ENCODE measurements around the gene SMARCC1.

Gene SMARCC1

GRCh38 chr3:47583320-47584075 is 198.2 kb downstream of the SMARCC1 start:
- no peak for DNase-seq

DNA sequence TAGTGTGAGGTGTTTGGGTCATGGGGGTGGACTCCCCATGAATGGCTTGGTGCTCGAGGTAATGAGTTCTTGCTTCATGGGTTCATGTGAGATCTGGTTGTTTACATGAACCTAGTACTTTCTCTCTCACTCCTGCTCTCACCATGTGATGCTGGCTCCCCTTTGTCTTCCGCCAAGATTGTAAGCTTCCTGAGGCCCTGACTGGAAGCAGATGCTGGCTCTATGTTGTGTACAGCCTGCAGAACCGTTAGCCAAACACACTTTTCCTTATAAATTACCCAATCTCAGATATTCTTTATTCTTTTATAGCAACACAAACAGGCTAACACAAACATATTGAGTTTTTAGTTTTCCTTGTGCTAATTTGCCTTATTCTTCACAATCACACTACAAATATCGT is 199.9 kb downstream of the SMARCC1 start:
- DNase-seq = no peak

DNA sequence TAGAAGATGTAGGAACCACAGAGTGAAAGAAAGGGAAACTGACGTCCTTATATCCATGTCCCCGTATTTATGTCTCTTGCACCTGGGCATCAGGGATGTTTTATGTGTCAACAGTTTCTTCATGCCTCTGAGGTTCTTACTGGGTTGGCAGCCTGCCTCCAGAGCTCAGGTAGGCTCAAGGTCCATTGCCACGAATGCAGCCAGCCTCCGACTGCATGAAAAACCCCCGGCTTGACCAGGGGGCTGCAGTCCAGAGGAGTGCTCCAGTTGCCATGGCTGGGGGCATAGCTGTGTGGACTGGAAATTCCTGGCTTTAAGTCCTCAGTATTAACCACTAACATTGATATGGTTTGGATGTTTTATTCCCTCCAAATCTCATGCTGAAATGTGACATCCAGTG is 200.3 kb downstream of the SMARCC1 start:
- no peak for DNase-seq

DNA sequence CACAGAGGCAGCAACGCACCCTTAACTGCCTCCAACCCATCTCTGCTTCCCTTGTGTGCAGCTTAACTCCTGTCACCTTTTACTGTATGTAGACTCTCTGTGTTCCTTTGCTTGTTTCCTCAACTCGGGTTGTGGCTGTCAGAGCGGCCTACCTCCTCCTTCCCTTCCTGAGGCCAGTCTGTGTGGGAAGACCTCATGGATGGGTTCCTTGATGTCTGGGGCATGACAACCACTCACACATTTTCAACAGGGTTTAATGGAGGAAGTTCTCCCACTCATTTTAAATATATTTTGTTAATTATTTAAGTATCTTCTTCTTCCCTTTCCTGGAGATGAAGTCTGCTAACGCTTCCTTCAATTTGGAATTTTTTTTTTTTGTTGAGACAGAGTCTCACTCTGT is 201.2 kb downstream of the SMARCC1 start:
- DNase-seq = no peak

- DNase-seq = no peak
Observed at GRCh38 chr3:47579875-47580274, 201.8 kb downstream of the SMARCC1 start.

- DNase-seq = peak; percentile 13
Observed at GRCh38 chr3:47578691-47579632, 202.7 kb downstream of the SMARCC1 start, which contains the start of gene CSPG5. Gene CSPG5, minus strand, starts transcription at chr3:47578865. Its CDS starts 172 bp downstream, at chr3:47578693.

- DNase-seq = peak; percentile 32
Observed at GRCh38 chr3:47578119-47578632, 203.5 kb downstream of the SMARCC1 start.

DNA sequence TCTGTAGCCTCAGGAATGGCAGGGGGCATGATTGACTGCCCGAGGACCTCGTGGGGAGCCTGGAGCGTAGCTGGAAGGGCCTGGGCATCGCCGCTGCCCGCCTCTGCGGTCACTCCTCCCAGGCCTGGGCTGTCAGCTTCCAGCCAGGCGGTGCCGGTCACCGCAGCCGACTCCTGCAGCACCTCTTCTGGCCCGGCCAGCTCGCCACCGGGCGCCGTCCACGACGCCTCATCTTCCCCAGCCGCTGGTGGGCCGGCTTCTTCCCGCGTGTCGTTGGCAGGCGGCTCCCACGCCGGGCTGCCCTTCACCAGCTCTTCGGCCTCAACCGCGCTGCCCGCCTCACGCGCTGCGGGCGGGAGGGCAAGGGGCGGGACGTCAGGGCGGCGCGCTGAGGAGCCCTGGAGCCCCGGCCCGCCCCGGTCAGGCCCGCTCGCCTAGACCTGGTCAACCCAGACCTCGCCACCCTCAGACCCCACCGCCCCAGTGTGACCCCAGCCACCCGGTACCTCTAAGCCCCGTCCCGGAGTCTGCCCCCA is 204.0 kb downstream of the SMARCC1 start:
- no peak for DNase-seq

- no peak for DNase-seq
Observed at GRCh38 chr3:47573190-47574172, 208.2 kb downstream of the SMARCC1 start.

GRCh38 chr3:47571391-47572175 is 210.1 kb downstream of the SMARCC1 start:
- no peak for DNase-seq

- DNase-seq = no peak
Observed at GRCh38 chr3:47568901-47569300, 212.8 kb downstream of the SMARCC1 start.

DNA sequence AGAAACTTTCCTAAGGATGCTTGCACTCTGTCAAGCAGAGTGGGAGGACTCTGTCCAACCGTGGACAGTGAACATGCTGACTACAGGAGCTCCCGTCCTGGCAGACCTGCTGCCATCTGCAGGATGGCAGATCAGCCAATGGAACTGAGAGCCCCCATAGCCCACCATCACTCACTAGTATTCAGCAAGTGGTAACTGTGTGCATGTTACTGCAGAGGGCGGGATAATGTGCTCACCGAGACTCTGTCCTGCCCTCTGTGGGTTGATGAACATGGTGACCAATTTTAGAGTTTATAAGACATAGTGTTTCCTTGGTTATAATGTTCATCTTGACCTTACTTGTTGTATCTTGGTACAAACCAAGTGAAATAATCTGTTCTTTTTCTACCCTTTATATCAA is 214.5 kb downstream of the SMARCC1 start:
- no peak for DNase-seq

DNA sequence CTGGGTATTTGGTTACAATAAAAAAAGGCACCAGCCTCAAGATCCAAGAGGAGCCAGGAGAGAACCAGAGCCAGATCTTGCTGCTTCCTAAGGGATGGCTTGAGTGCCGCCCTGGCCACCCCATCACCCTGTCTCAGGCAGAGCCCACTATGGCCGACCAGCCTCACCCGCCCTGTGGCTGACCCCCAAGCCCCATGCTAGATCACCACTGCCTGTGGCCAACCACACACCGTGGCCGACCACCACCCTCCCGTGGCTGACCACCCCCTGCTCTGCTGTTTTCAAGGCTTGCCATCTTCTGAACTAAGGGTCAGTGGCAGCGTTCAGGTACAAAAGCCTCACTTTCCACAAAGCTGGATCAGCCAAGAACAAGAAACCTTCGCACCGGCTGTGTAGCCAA is 215.0 kb downstream of the SMARCC1 start:
- DNase-seq = no peak

- DNase-seq = no peak
Observed at GRCh38 chr3:47565734-47566550, 215.8 kb downstream of the SMARCC1 start.

- no peak for DNase-seq
Observed at GRCh38 chr3:47556351-47556750, 225.3 kb downstream of the SMARCC1 start.

DNA sequence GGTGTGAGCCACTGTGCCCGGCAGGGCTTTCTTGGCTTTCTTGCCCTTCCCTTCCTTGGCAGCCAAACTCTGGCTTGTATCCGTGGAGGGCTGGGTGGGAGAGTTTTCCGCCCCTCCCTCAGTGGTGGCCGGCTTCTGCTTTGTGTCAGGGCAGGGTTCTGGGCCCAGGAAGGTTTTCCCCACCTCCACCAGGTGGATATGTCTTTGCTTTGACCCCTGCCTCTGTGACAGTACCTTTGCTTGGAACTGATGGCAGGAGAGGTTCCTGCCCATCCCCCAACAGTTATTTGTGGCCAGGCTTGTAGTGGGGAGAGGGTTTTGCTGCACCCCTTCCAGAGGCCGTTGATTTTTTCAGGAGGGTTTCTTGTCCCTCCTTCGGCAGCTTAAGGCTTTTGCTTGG is 227.4 kb downstream of the SMARCC1 start:
- DNase-seq = no peak

DNA sequence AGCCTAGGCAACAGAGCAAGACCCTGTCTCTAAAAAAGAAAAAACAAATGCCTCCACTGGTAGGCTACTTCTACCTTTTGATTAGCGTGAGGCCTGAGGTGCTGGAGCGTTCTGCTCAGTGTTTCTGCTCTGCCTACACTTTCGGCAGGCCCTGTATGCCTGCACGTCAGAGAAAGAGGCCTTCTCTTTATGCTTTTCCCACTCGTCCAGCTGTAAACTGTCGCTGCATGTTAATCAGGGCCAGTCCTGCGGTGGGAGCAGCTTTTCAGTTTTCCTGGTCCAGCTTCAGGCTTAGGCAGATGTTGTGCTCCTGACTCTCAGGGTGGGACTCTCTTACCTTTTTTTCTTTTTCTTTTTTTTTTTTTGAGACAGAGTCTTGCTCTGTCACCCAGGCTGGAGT is 228.3 kb downstream of the SMARCC1 start:
- no peak for DNase-seq

GRCh38 chr3:47542471-47543173 is 239.1 kb downstream of the SMARCC1 start:
- no peak for DNase-seq

DNA sequence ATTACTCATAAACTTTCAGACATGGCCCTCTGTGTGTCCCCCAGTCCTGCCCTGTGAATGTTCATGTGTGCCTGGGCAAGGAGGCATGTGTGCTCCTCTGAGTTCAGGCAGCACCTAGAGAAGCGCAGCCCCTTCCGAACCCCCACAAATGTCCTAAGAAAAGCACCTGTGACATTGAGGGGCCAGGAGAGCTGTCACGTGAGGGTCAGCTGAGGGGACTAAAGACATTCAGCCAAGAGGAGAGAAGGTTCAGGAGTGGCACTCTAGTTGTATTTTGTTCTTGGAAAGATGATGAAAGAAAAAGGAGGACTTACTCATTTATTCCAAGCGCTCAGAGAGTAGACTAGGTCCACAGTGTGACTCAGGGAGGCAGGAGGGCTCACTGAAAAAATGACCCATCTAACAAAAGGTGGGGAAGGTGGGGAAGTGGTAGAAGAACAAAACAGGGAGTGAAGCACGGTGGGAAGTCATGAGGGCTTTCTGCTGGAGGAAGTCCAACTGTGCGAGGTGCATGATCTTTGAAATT is 240.0 kb downstream of the SMARCC1 start:
- DNase-seq = no peak

All from activated CD4-positive, alpha-beta T cell treated with anti-CD3 and anti-CD28 coated beads, Interleukin-10, Interleukin-2, amounts not matched to agents 100 ng/mL and 50 ng/mL, durations not matched to agents 16 hours and 8 hours (primary cell).